ENCODE data around the gene KIFBP. TPM values are rescaled to one million over a fixed set of nuclear protein-coding genes. Genes with fewer than 3 reads are reported as not detected.

KIFBP gene
- total and polyA plus RNA-seq, 9 of the 15 experiments (the other 6 are each of a cell fraction or from before 2014, with no cell fraction given), result 5.6 to 23.2 (median 14.8) TPM

DNA sequence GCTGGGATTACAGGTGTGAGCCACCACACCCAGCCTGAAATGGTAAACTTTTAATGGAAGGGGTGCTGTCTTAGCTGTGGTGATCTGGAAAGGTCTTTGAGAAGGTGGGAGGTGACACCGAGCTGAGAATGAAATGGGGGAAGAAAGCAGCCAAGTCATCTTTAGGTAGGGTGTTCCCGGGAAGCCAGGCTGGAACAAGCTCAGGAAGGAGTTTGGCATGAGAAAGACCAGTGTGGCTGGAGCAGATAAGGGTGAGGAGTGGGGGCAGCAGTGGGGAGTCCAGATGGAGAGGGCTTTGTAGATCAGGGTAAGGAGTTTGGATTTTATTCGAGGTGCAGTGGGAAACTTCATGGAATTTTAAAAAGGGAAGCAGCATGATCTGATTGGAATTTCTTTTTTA is 30.0 kb downstream of the KIFBP start (continued):
- no peak for TF ChIP-seq NKRF (IDR thresholded peaks at IDR 0.05; ENCODE audit: borderline replicate concordance)
- no peak for TF ChIP-seq SAP30 (IDR thresholded peaks at IDR 0.05; ENCODE audit: borderline replicate concordance, insufficient read depth, low read depth, low read length, poor library complexity, severe bottlenecking)
- TF ChIP-seq HNRNPL (IDR thresholded peaks at IDR 0.05; ENCODE audit: low read depth, low read length), result no peak
- TF ChIP-seq MTA2 (IDR thresholded peaks at IDR 0.05; ENCODE audit: low read depth), result peak; percentile 91
- TF ChIP-seq ZNF830 (CRISPR knock-in tag; IDR thresholded peaks at IDR 0.05), result no peak
- TF ChIP-seq FOXA1 (IDR thresholded peaks at IDR 0.05; ENCODE audit: borderline replicate concordance), result no peak
- TF ChIP-seq THRAP3 (IDR thresholded peaks at IDR 0.05; ENCODE audit: borderline replicate concordance), result no peak
- TF ChIP-seq HDAC2 (IDR thresholded peaks at IDR 0.05), result peak; percentile 56; the same call in 1 of the 2 replicates
- TF ChIP-seq SREBF2 (CRISPR knock-in tag; IDR thresholded peaks at IDR 0.05), result no peak
- no peak for TF ChIP-seq ATF2 (CRISPR knock-in tag; IDR thresholded peaks at IDR 0.05)
- TF ChIP-seq FOS (IDR thresholded peaks at IDR 0.05; ENCODE audit: extremely low read depth, insufficient read length), result no peak
- TF ChIP-seq THRA (IDR thresholded peaks at IDR 0.05), result no peak
- TF ChIP-seq POLR2G (IDR thresholded peaks at IDR 0.05; ENCODE audit: low read depth, low read length), result no peak
- 0 out of 2 replicates have a peak, but pooled peaks have one; percentile 21 for TF ChIP-seq MTA3 (IDR thresholded peaks at IDR 0.05; ENCODE audit: borderline replicate concordance)
- no peak for TF ChIP-seq GMEB1 (CRISPR knock-in tag; IDR thresholded peaks at IDR 0.05)
- TF ChIP-seq RB1 (IDR thresholded peaks at IDR 0.05; ENCODE audit: low read depth), result no peak
- TF ChIP-seq, protein P1, sequence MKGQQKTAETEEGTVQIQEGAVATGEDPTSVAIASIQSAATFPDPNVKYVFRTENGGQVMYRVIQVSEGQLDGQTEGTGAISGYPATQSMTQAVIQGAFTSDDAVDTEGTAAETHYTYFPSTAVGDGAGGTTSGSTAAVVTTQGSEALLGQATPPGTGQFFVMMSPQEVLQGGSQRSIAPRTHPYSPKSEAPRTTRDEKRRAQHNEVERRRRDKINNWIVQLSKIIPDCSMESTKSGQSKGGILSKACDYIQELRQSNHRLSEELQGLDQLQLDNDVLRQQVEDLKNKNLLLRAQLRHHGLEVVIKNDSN (CRISPR knock-in tag; IDR thresholded peaks at IDR 0.05), result no peak
- TF ChIP-seq NONO (IDR thresholded peaks at IDR 0.05; ENCODE audit: low read depth in 2 of 2, low read length in 1 of 2), result no peak
- TF ChIP-seq RFX1 (IDR thresholded peaks at IDR 0.05), result no peak
- no peak for TF ChIP-seq CHD2 (IDR thresholded peaks at IDR 0.05; ENCODE audit: low read depth, low read length)
- no peak for TF ChIP-seq ZNF146 (CRISPR knock-in tag; IDR thresholded peaks at IDR 0.05; ENCODE audit: unreplicated experiment)
- no peak for TF ChIP-seq ELF1 (tag; IDR thresholded peaks at IDR 0.05)
- no peak for TF ChIP-seq ZBTB7A (IDR thresholded peaks at IDR 0.05; ENCODE audit: borderline replicate concordance, control insufficient read depth, low read depth, low read length)
- TF ChIP-seq NCOA6 (IDR thresholded peaks at IDR 0.05), result no peak

Measured in K562 (cell line).